HepG2 (cell line): ENCODE measurements around the gene DNAJC9. TPM values are rescaled to one million over a fixed set of nuclear protein-coding genes. Genes with fewer than 3 reads are reported as not detected.

Experiments
- ATAC-seq: fragments of 200-7000 bp; cut with Tn5 transposase; 3 replicates; pipeline ENCODE4 v1.9.1; 2020; ENCODE audit warnings: mild to moderate bottlenecking, moderate library complexity
- BruUV-seq: library from RNA; stranded (reverse); fragments of 400-500 nt; replicated peaks from 2 replicates; lab custom pipeline; 2021; lab: Mats Ljungman, UMichigan
- CTCF ChIA-PET: fragments of 300-600 bp; formaldehyde crosslinking; extraction: SDS; loops from one replicate; lab custom pipeline; 2021; ENCODE audit warnings: low total read pairs, inconsistent platforms, low intra/inter-chr PET ratio; lab: Yijun Ruan, JAX
- POLR2A ChIA-PET: fragments of 350-600 bp; sonication (Branson Sonifier 250); formaldehyde crosslinking; loops from one replicate; lab custom pipeline; 2020; ENCODE audit warnings: antibody characterized with exemption, inconsistent platforms; lab: Yijun Ruan, JAX
- DNase-seq: peaks from one replicate; pipeline ENCODE4 v3.0.0-alpha.2; 2015; ENCODE audit warnings: low spot score
- FAIRE-seq: peaks from 3 replicates; lab custom pipeline; 2011; peaks lifted over from hg19 to GRCh38; lab: Jason Lieb, UNC
- H2AFZ ChIP-seq: one replicate; pipeline ENCODE4 v1.6.1; 2011; ENCODE audit warnings: low read length, inconsistent platforms
- H3K27ac ChIP-seq: fragments of 300-600 bp; 3 replicates; pipeline ENCODE4 v1.8.0; 2011; ENCODE audit warnings: mixed run types, mild to moderate bottlenecking, mixed read lengths, low read length, inconsistent platforms; ENCODE audit not compliant: insufficient read depth; ENCODE audit errors: extremely low read length
- H3K27me3 ChIP-seq, 2 experiments: fragments of 200-600 bp in 1 of 2; 2 replicates in 1 of 2; 3 replicates in 1 of 2; pipeline versions ENCODE4 v1.6.0 to v1.8.0; 2011; ENCODE audit warnings: low read length in 2 of 2, mild to moderate bottlenecking in 2 of 2, moderate library complexity in 2 of 2, inconsistent platforms in 1 of 2; ENCODE audit not compliant: insufficient read depth in 2 of 2, control insufficient read depth in 1 of 2
- H3K36me3 ChIP-seq, 2 experiments: fragments of 200-600 bp in 1 of 2; replicated peaks in 1 of 2; 2 replicates in 1 of 2; 3 replicates in 1 of 2; pipeline versions ENCODE4 v1.5.1 to v1.8.0; 2011; ENCODE audit warnings: low read length in 2 of 2, inconsistent platforms in 1 of 2; ENCODE audit not compliant: insufficient read depth in 2 of 2, control insufficient read depth in 1 of 2
- H3K4me1 ChIP-seq: 2 replicates; pipeline ENCODE4 v1.5.1; 2012; ENCODE audit warnings: low read length, inconsistent platforms; ENCODE audit not compliant: insufficient read depth
- H3K4me2 ChIP-seq: 2 replicates; pipeline ENCODE4 v1.6.0; 2011; ENCODE audit warnings: low read depth, low read length, inconsistent platforms
- H3K4me3 ChIP-seq, 3 experiments: fragments of 200-600 bp in 1 of 3; sonication (generic), shearing (Covaris generic) in 1 of 3; replicated peaks in 1 of 3; 2 replicates each; pipeline ENCODE4 v1.5.1; 2011 to 2016; ENCODE audit warnings: low read length in 3 of 3, inconsistent platforms in 2 of 3, low read depth in 2 of 3, mild to moderate bottlenecking in 2 of 3, control low read depth in 1 of 3, mixed read lengths in 1 of 3; ENCODE audit not compliant: insufficient read depth in 1 of 3
- H3K79me2 ChIP-seq: one replicate; pipeline ENCODE4 v1.6.1; 2011; ENCODE audit warnings: low read length, inconsistent platforms; ENCODE audit not compliant: insufficient read depth
- H3K9ac ChIP-seq: 2 replicates; pipeline ENCODE4 v1.6.0; 2011; ENCODE audit warnings: mild to moderate bottlenecking, low read depth, low read length, inconsistent platforms; ENCODE audit not compliant: insufficient read depth
- H3K9me3 ChIP-seq: 2 replicates; pipeline ENCODE4 v1.5.1; 2012; ENCODE audit warnings: mild to moderate bottlenecking, low read length
- H4K20me1 ChIP-seq: 2 replicates; pipeline ENCODE4 v1.6.0; 2011; ENCODE audit warnings: inconsistent platforms, mild to moderate bottlenecking, low read length, moderate library complexity; ENCODE audit not compliant: insufficient read depth
- ATF7 ChIP-seq, 2 experiments: fragments of 450-650 bp in 1 of 2; sonication (generic) in 1 of 2; formaldehyde crosslinking in 1 of 2; IDR thresholded peaks; 2 replicates each; pipeline versions ENCODE4 v1.4.0 to v1.6.1; 2016 to 2020; ENCODE audit warnings: antibody characterized with exemption in 1 of 2, mild to moderate bottlenecking in 1 of 2, missing genetic modification reagents in 1 of 2
- DNMT1 ChIP-seq: sonication (generic); formaldehyde crosslinking; IDR thresholded peaks from 2 replicates; pipeline ENCODE4 v1.5.1; 2020; ENCODE audit warnings: mild to moderate bottlenecking, missing genetic modification reagents
- EHMT2 ChIP-seq: fragments of 200-600 bp; sonication (generic); IDR thresholded peaks from 2 replicates; pipeline ENCODE4 v1.7.0; 2017; ENCODE audit warnings: antibody characterized with exemption, low read depth, low read length, borderline replicate concordance
- GATAD1 ChIP-seq: IDR thresholded peaks from 2 replicates; pipeline ENCODE4 v1.6.1; 2016; ENCODE audit warnings: missing genetic modification reagents, missing compliant biosample characterization
- GFI1 ChIP-seq: sonication (generic); formaldehyde crosslinking; IDR thresholded peaks from 2 replicates; pipeline ENCODE4 v1.5.0; 2020; ENCODE audit warnings: missing genetic modification reagents, mild to moderate bottlenecking, borderline replicate concordance
- NR2F1 ChIP-seq, 2 experiments: fragments of 450-650 bp in 1 of 2; formaldehyde crosslinking in 1 of 2; IDR thresholded peaks; 2 replicates each; pipeline versions ENCODE4 v1.5.0 to v1.6.1; 2016 to 2020; ENCODE audit warnings: mild to moderate bottlenecking in 1 of 2, missing compliant biosample characterization in 1 of 2, missing genetic modification reagents in 1 of 2, moderate library complexity in 1 of 2
- PHB2 ChIP-seq: fragments of 450-650 bp; IDR thresholded peaks from 2 replicates; pipeline ENCODE4 v1.6.1; 2018; ENCODE audit not compliant: partially characterized antibody
- ZNF10 ChIP-seq: sonication (generic); formaldehyde crosslinking; IDR thresholded peaks from 2 replicates; pipeline ENCODE4 v1.4.0; 2020; ENCODE audit warnings: mild to moderate bottlenecking, low read depth, missing genetic modification reagents, borderline replicate concordance
- ZNF256 ChIP-seq: sonication (generic); formaldehyde crosslinking; conservative IDR thresholded peaks from 2 replicates; pipeline ENCODE4 v1.4.0; 2020; ENCODE audit warnings: missing genetic modification reagents
- ZNF274 ChIP-seq: sonication (generic); formaldehyde crosslinking; IDR thresholded peaks from 2 replicates; pipeline ENCODE4 v1.5.1; 2020; ENCODE audit warnings: mild to moderate bottlenecking, missing genetic modification reagents
- ZNF781 ChIP-seq: sonication (generic); formaldehyde crosslinking; IDR thresholded peaks from 2 replicates; pipeline ENCODE4 v1.5.1; 2020; ENCODE audit warnings: borderline replicate concordance, mild to moderate bottlenecking, missing genetic modification reagents; ENCODE audit errors: not compliant biosample characterization
- in situ Hi-C: cut with HindIII; loops from 2 replicates; pipeline ENCODE4 v1.10.0; 2017; ENCODE audit warnings: low pct_unique_long_range_greater_than_20kb; ENCODE audit not compliant: extremely low pct_ligation_motif_present
- intact Hi-C: fragments of 100-400 bp; cut with micrococcal nuclease; formaldehyde crosslinking; loops from one replicate; pipeline ENCODE4 v1.10.0; 2022; ENCODE audit not compliant: unreplicated experiment
- polyA plus RNA-seq, 8 experiments: library from polyadenylated mRNA; depleted of rRNA in 3 of 8; stranded (reverse) in 7 of 8; unstranded in 1 of 8; fragments of >200 nt; fragmentation: Illumina TruSeq in 4 of 8; extraction: Trizol in 4 of 8; gene quantifications; 2 replicates each; pipeline versions ENCODE4 v1.2.1 to v1.2.3, GENCODE V29; 2011 to 2016; ENCODE audit warnings: low read depth in 4 of 8, missing spikeins in 1 of 8, mixed read lengths in 1 of 8; ENCODE audit not compliant: insufficient read depth in 1 of 8
- total RNA-seq, 5 experiments: library from RNA; depleted of rRNA; stranded (reverse); fragments of >200 nt; fragmentation: Illumina TruSeq; extraction: Trizol; gene quantifications; 2 replicates each; pipeline ENCODE4 v1.2.3, GENCODE V29; 2016; ENCODE audit warnings: low read depth in 1 of 5
- TF ChIP-seq, protein P1 (sequence below): sonication (generic); formaldehyde crosslinking; IDR thresholded peaks from 2 replicates; pipeline ENCODE4 v1.5.1; 2020; ENCODE audit warnings: missing genetic modification reagents, mild to moderate bottlenecking, borderline replicate concordance
- TF ChIP-seq, protein P2 (sequence below): sonication (generic); formaldehyde crosslinking; IDR thresholded peaks from 2 replicates; pipeline ENCODE4 v1.4.0; 2020; ENCODE audit warnings: mild to moderate bottlenecking, missing genetic modification reagents
- TF ChIP-seq, protein P3 (sequence below): sonication (generic); formaldehyde crosslinking; IDR thresholded peaks from 2 replicates; pipeline ENCODE4 v1.5.0; 2020; ENCODE audit warnings: mild to moderate bottlenecking, missing genetic modification reagents
- TF ChIP-seq, protein P4 (sequence below): sonication (generic); formaldehyde crosslinking; IDR thresholded peaks from 2 replicates; pipeline ENCODE4 v1.4.0; 2020; ENCODE audit warnings: missing genetic modification reagents
- TF ChIP-seq, protein P5 (sequence below): sonication (generic); formaldehyde crosslinking; IDR thresholded peaks from 2 replicates; pipeline ENCODE4 v1.9.0; 2022; ENCODE audit warnings: missing genetic modification reagents, mild to moderate bottlenecking, borderline replicate concordance

Gene DNAJC9
- total and polyA plus RNA-seq, 2 of the 13 experiments (the other 11 are each of a cell fraction or from before 2014, with no cell fraction given), result 15.9 to 60.3 TPM

DNA sequence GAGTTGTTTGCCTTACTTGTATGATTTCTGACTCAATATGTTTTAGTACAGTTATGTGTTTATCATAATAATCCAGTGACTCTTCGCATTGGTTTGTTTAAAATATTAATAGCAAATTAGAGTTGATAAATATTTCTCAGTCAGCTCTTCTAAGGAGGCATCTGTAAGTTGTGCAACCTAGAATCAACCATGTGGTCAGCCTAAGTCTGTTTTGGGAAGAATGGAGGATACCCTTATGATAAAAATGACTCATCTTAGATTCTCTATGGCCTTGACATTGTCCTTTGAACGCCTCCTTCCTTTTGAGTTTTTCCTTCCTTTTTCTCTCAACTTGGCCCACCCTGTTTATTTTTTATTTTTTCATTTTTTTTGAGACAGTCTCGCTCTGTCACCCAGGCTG is 18.8 kb downstream of the DNAJC9 start (continued):
- TF ChIP-seq ZNF10 (CRISPR knock-in tag) (no peak), GATAD1 (CRISPR knock-in tag) (no peak), DNMT1 (no peak), PHB2 (no peak), ATF7 (IDR thresholded peaks at IDR 0.05) (no peak), ATF7 (CRISPR knock-in tag; IDR thresholded peaks at IDR 0.05) (no peak), ZNF256 (CRISPR knock-in tag) (no peak)
- TF ChIP-seq, protein P1, sequence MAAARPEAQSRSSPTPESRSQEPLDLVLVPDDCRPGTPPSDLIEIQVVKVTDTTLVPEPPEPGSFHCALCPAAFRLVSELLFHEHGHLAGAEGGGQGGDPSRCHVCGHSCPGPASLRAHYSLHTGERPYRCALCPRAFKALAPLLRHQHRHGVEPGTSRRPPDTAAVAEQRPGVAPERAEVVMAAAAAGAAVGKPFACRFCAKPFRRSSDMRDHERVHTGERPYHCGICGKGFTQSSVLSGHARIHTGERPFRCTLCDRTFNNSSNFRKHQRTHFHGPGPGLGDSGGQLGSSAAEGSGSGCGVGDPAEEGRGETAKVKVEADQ (CRISPR knock-in tag), result no peak
- TF ChIP-seq, protein P2, sequence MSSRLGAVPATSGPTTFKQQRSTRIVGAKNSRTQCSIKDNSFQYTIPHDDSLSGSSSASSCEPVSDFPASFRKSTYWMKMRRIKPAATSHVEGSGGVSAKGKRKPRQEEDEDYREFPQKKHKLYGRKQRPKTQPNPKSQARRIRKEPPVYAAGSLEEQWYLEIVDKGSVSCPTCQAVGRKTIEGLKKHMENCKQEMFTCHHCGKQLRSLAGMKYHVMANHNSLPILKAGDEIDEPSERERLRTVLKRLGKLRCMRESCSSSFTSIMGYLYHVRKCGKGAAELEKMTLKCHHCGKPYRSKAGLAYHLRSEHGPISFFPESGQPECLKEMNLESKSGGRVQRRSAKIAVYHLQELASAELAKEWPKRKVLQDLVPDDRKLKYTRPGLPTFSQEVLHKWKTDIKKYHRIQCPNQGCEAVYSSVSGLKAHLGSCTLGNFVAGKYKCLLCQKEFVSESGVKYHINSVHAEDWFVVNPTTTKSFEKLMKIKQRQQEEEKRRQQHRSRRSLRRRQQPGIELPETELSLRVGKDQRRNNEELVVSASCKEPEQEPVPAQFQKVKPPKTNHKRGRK (CRISPR knock-in tag), result no peak

DNA sequence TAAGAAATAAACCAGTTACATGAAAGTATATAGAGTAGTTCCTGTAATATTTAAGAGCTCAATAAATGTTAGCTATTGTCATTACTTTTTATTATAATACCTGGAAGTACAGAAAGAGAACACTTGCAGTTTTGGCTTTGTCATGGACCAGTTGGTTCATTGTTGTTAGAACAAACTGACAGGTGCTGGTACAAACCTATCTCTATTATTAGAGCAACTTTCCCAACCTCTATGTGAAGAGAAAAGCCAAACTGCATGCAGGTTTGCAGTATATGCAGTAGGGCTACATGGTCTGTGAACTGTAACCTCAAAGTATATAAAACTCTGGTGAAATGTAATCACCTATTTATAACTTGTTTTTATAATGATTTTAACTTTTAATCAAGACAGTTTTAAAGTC is 20.4 kb downstream of the DNAJC9 start:
- intact Hi-C loops (no loop called here), in situ Hi-C loops (no loop called here)
- no peak for FAIRE-seq
- no peaks in the 10 kb centered on the region for H3K79me2 ChIP-seq
- no peak overlapping the region for H3K9ac ChIP-seq
- no peak for ATAC-seq
- BruUV-seq, result no TSS peak
- H3K27me3 ChIP-seq, result no peaks in the 10 kb centered on the region
- H3K4me1 ChIP-seq, result no peaks in the 10 kb centered on the region
- ChIA-PET CTCF (no interaction called here), POLR2A (no interaction called here)
- no peak overlapping the region for H2AFZ ChIP-seq
- no peak overlapping the region for H3K4me2 ChIP-seq
- no peaks in the 10 kb centered on the region; a peak in 1 of 5 replicates for H3K36me3 ChIP-seq
- DNase-seq, result no peak
- no peaks in the 10 kb centered on the region for H4K20me1 ChIP-seq
- no peaks in the 10 kb centered on the region for H3K9me3 ChIP-seq
- no peak overlapping the region for H3K27ac ChIP-seq
- no peak overlapping the region for H3K4me3 ChIP-seq
- TF ChIP-seq, protein P3, sequence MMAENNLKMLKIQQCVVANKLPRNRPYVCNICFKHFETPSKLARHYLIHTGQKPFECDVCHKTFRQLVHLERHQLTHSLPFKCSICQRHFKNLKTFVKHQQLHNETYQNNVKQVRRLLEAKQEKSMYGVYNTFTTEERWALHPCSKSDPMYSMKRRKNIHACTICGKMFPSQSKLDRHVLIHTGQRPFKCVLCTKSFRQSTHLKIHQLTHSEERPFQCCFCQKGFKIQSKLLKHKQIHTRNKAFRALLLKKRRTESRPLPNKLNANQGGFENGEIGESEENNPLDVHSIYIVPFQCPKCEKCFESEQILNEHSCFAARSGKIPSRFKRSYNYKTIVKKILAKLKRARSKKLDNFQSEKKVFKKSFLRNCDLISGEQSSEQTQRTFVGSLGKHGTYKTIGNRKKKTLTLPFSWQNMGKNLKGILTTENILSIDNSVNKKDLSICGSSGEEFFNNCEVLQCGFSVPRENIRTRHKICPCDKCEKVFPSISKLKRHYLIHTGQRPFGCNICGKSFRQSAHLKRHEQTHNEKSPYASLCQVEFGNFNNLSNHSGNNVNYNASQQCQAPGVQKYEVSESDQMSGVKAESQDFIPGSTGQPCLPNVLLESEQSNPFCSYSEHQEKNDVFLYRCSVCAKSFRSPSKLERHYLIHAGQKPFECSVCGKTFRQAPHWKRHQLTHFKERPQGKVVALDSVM (CRISPR knock-in tag), result no peak
- TF ChIP-seq ZNF781 (no peak), GFI1 (CRISPR knock-in tag) (no peak), EHMT2 (no peak), NR2F1 (CRISPR knock-in tag; IDR thresholded peaks at IDR 0.05) (no peak), ZNF274 (CRISPR knock-in tag) (no peak)
- TF ChIP-seq, protein P4, sequence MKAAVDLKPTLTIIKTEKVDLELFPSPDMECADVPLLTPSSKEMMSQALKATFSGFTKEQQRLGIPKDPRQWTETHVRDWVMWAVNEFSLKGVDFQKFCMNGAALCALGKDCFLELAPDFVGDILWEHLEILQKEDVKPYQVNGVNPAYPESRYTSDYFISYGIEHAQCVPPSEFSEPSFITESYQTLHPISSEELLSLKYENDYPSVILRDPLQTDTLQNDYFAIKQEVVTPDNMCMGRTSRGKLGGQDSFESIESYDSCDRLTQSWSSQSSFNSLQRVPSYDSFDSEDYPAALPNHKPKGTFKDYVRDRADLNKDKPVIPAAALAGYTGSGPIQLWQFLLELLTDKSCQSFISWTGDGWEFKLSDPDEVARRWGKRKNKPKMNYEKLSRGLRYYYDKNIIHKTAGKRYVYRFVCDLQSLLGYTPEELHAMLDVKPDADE, result no peak
- TF ChIP-seq, protein P5, sequence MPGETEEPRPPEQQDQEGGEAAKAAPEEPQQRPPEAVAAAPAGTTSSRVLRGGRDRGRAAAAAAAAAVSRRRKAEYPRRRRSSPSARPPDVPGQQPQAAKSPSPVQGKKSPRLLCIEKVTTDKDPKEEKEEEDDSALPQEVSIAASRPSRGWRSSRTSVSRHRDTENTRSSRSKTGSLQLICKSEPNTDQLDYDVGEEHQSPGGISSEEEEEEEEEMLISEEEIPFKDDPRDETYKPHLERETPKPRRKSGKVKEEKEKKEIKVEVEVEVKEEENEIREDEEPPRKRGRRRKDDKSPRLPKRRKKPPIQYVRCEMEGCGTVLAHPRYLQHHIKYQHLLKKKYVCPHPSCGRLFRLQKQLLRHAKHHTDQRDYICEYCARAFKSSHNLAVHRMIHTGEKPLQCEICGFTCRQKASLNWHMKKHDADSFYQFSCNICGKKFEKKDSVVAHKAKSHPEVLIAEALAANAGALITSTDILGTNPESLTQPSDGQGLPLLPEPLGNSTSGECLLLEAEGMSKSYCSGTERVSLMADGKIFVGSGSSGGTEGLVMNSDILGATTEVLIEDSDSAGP (CRISPR knock-in tag), result no peak
